GM23338 (cell line): Measurements from ENCODE around the gene SPRYD7. TPM values are rescaled to one million over a fixed set of nuclear protein-coding genes. Genes with fewer than 3 reads are reported as not detected.

Experiments
- ATAC-seq: fragments of 200-7000 bp; cut with Tn5 transposase; 3 replicates; pipeline ENCODE4 v1.9.1; 2020
- DNase-seq: peaks from one replicate; pipeline ENCODE4 v3.0.0-alpha.2; 2015; ENCODE audit warnings: low spot score
- H2AFZ ChIP-seq: fragments of 200-600 bp; sonication (generic); 2 replicates; pipeline ENCODE4 v1.8.0; 2016; ENCODE audit warnings: antibody characterized with exemption, mild to moderate bottlenecking, moderate library complexity
- H3F3A ChIP-seq: fragments of 200-600 bp; sonication (generic); replicated peaks from 2 replicates; pipeline ENCODE4 v1.8.0; 2017; ENCODE audit warnings: antibody characterized with exemption, mixed run types, low read depth
- H3K27ac ChIP-seq: fragments of 200-600 bp; sonication (generic); 2 replicates; pipeline ENCODE4 v1.6.1; 2016; ENCODE audit warnings: low read depth
- H3K27me3 ChIP-seq: fragments of 200-600 bp; sonication (generic); 2 replicates; pipeline ENCODE4 v1.8.0; 2016; ENCODE audit warnings: mild to moderate bottlenecking, mixed run types, moderate library complexity; ENCODE audit not compliant: insufficient read depth
- H3K36me3 ChIP-seq: fragments of 200-600 bp; sonication (generic); 2 replicates; pipeline ENCODE4 v1.8.0; 2016; ENCODE audit warnings: mild to moderate bottlenecking; ENCODE audit not compliant: insufficient read depth
- H3K4me1 ChIP-seq: fragments of 200-600 bp; sonication (generic); 2 replicates; pipeline ENCODE4 v1.8.0; 2016; ENCODE audit warnings: mild to moderate bottlenecking, moderate library complexity; ENCODE audit not compliant: insufficient read depth
- H3K4me2 ChIP-seq: fragments of 200-600 bp; sonication (generic); 2 replicates; pipeline ENCODE4 v1.7.1; 2017; ENCODE audit warnings: mixed run types
- H3K4me3 ChIP-seq: fragments of 200-600 bp; sonication (generic); 2 replicates; pipeline ENCODE4 v1.6.1; 2016; ENCODE audit warnings: mixed run types
- H3K79me2 ChIP-seq: fragments of 200-600 bp; sonication (generic); replicated peaks from 2 replicates; pipeline ENCODE4 v1.8.0; 2017; ENCODE audit warnings: mild to moderate bottlenecking; ENCODE audit not compliant: insufficient read depth
- H3K9me2 ChIP-seq: fragments of 200-600 bp; sonication (generic); 2 replicates; pipeline ENCODE4 v1.8.0; 2017; ENCODE audit not compliant: insufficient read depth
- H4K20me1 ChIP-seq: fragments of 200-600 bp; sonication (generic); replicated peaks from 2 replicates; pipeline ENCODE4 v1.8.0; 2017; ENCODE audit warnings: mild to moderate bottlenecking; ENCODE audit not compliant: insufficient read depth
- H3K27ac Mint-ChIP-seq: 2 replicates; pipeline ENCODE4 v1.8.0; 2020; ENCODE audit warnings: inconsistent platforms, mild to moderate bottlenecking, moderate library complexity, mixed read lengths
- H3K27me3 Mint-ChIP-seq: 3 replicates; pipeline ENCODE4 v1.8.0; 2022; ENCODE audit warnings: low read depth, mild to moderate bottlenecking, moderate library complexity, mixed read lengths, inconsistent platforms; ENCODE audit not compliant: insufficient read depth, poor library complexity
- H3K36me3 Mint-ChIP-seq: 3 replicates; pipeline ENCODE4 v1.8.0; 2021; ENCODE audit warnings: low read depth, mild to moderate bottlenecking, inconsistent platforms, moderate library complexity, mixed read lengths
- H3K4me1 Mint-ChIP-seq: 3 replicates; pipeline ENCODE4 v1.8.0; 2020; ENCODE audit warnings: mild to moderate bottlenecking, inconsistent platforms, mixed read lengths
- H3K4me3 Mint-ChIP-seq: 3 replicates; pipeline ENCODE4 v1.8.0; 2021; ENCODE audit warnings: moderate library complexity, mild to moderate bottlenecking, inconsistent platforms, mixed read lengths
- H3K9me3 Mint-ChIP-seq: 3 replicates; pipeline ENCODE4 v1.8.0; 2020; ENCODE audit warnings: moderate library complexity, mild to moderate bottlenecking, inconsistent platforms, mixed read lengths
- CREB1 ChIP-seq: fragments of 250-450 bp; sonication (Bioruptor Pico); IDR thresholded peaks from 2 replicates; pipeline ENCODE4 v1.5.0; 2020; ENCODE audit warnings: low read depth, mild to moderate bottlenecking, moderate library complexity
- CTCF ChIP-seq, 2 experiments: fragments of 200-600 bp in 1 of 2; sonication (generic) in 1 of 2; conservative IDR thresholded peaks; 2 replicates each; pipeline versions ENCODE4 v1.5.1 to v1.6.1; 2016 to 2017; ENCODE audit warnings: antibody characterized with exemption in 2 of 2, low read depth in 2 of 2, mild to moderate bottlenecking in 2 of 2, moderate library complexity in 1 of 2
- ETS1 ChIP-seq: IDR thresholded peaks from 2 replicates; pipeline ENCODE4 v1.6.1; 2016; ENCODE audit warnings: antibody characterized with exemption
- EZH2 ChIP-seq: fragments of 200-600 bp; sonication (generic); IDR thresholded peaks from one replicate; pipeline ENCODE4 v1.8.0; 2017; ENCODE audit warnings: antibody characterized with exemption, mild to moderate bottlenecking, low read depth; ENCODE audit not compliant: unreplicated experiment
- EZH2phosphoT487 ChIP-seq: fragments of 200-600 bp; sonication (generic); IDR thresholded peaks from one replicate; pipeline ENCODE4 v1.8.1; 2018; ENCODE audit warnings: antibody characterized with exemption; ENCODE audit not compliant: unreplicated experiment
- JUNB ChIP-seq: IDR thresholded peaks from one replicate; pipeline ENCODE4 v1.6.1; 2016; ENCODE audit warnings: antibody characterized with exemption; ENCODE audit not compliant: unreplicated experiment
- NANOG ChIP-seq: IDR thresholded peaks from 2 replicates; pipeline ENCODE4 v1.6.1; 2016; ENCODE audit warnings: antibody characterized with exemption, borderline replicate concordance
- POLR2AphosphoS5 ChIP-seq: IDR thresholded peaks from 2 replicates; pipeline ENCODE4 v1.6.1; 2016; ENCODE audit warnings: antibody characterized with exemption, low read depth
- REST ChIP-seq: IDR thresholded peaks from one replicate; pipeline ENCODE4 v1.6.1; 2018; ENCODE audit warnings: antibody characterized with exemption; ENCODE audit not compliant: unreplicated experiment
- STAT1 ChIP-seq: IDR thresholded peaks from one replicate; pipeline ENCODE4 v1.6.1; 2016; ENCODE audit warnings: antibody characterized with exemption; ENCODE audit not compliant: unreplicated experiment
- ZNF114 ChIP-seq: fragments of 250-450 bp; sonication (Bioruptor Pico); IDR thresholded peaks from 2 replicates; pipeline ENCODE4 v1.5.0; 2020; ENCODE audit warnings: mild to moderate bottlenecking, moderate library complexity
- ZNF331 ChIP-seq: fragments of 250-450 bp; sonication (Bioruptor Pico); IDR thresholded peaks from 2 replicates; pipeline ENCODE4 v1.5.0; 2020; ENCODE audit warnings: low read depth, mild to moderate bottlenecking, moderate library complexity
- ZNF462 ChIP-seq: fragments of 250-450 bp; sonication (Bioruptor Pico); IDR thresholded peaks from 2 replicates; pipeline ENCODE4 v1.5.0; 2020; ENCODE audit warnings: mild to moderate bottlenecking, moderate library complexity
- polyA plus RNA-seq: library from polyadenylated mRNA; unstranded; fragments of >200 nt; fragmentation: Nextera tagmentation; extraction: Ambion mirVana; gene quantifications from 2 replicates; pipeline ENCODE4 v1.2.1, GENCODE V29; 2016
- total RNA-seq: library from RNA; depleted of rRNA; stranded (reverse); fragments of >200 nt; shearing (Covaris generic); gene quantifications from 2 replicates; pipeline ENCODE4 v1.2.3, GENCODE V29; 2014

Gene SPRYD7
- total and polyA plus RNA-seq, 2 experiments from 2014 or later, result 2.9 to 7.4 TPM

- Mint-ChIP-seq H3K4me3 (no peak overlapping the region), H3K4me1 (peaks cover 4% of the 10 kb centered on the region; the same call in 1 of the 3 replicates), H3K9me3 (no peaks in the 10 kb centered on the region), H3K27me3 (peaks cover 16% of the 10 kb centered on the region), H3K27ac (no peak overlapping the region), H3K36me3 (no peaks in the 10 kb centered on the region; the same call in 2 of the 3 replicates)
- Histone ChIP-seq H3K27me3 (peaks cover 10% of the 10 kb centered on the region), H2AFZ (no peak overlapping the region), H3K9me2 (no peaks in the 10 kb centered on the region), H3K27ac (no peak overlapping the region), H3K4me2 (no peak overlapping the region), H3K4me3 (no peak overlapping the region), H4K20me1 (no peaks in the 10 kb centered on the region), H3F3A (no peaks in the 10 kb centered on the region), H3K79me2 (no peaks in the 10 kb centered on the region), H3K4me1 (no peaks in the 10 kb centered on the region), H3K36me3 (no peaks in the 10 kb centered on the region)
- no peak for TF ChIP-seq ZNF462
- TF ChIP-seq POLR2AphosphoS5, result no peak
- TF ChIP-seq EZH2, result no peak
- no peak for TF ChIP-seq ZNF331 (CRISPR knock-in tag)
- no peak for TF ChIP-seq CREB1 (CRISPR knock-in tag)
- TF ChIP-seq STAT1, result no peak
- no peak for TF ChIP-seq ETS1
- TF ChIP-seq NANOG, result no peak
- TF ChIP-seq CTCF (conservative IDR thresholded peaks at IDR 0.05; ENCODE audit: low read depth in 2 of 2), result no peak
- no peak for TF ChIP-seq JUNB
- TF ChIP-seq REST, result no peak
- no peak for TF ChIP-seq EZH2phosphoT487
- no peak for TF ChIP-seq ZNF114 (CRISPR knock-in tag)
- ATAC-seq (no peak), DNase-seq (no peak)
These were observed 3.3 kb downstream of the SPRYD7 start for GRCh38 chr13:49932868-49933267.
